PC-3 (cell line): ENCODE measurements around the gene CDKL5.

Source experiments
- EZH2phosphoT487 ChIP-seq: fragments of 300-600 bp; sonication (generic); IDR thresholded peaks from 2 replicates; pipeline ENCODE4 v1.6.1; 2018; ENCODE audit warnings: mild to moderate bottlenecking, antibody characterized with exemption, low read length, borderline replicate concordance
- TF ChIP-seq, protein P1 (sequence below): fragments of 300-600 bp; sonication (generic); conservative IDR thresholded peaks from 2 replicates; pipeline ENCODE4 v1.5.1; 2017; ENCODE audit warnings: antibody characterized with exemption, low read depth, mild to moderate bottlenecking, low read length

DNA sequence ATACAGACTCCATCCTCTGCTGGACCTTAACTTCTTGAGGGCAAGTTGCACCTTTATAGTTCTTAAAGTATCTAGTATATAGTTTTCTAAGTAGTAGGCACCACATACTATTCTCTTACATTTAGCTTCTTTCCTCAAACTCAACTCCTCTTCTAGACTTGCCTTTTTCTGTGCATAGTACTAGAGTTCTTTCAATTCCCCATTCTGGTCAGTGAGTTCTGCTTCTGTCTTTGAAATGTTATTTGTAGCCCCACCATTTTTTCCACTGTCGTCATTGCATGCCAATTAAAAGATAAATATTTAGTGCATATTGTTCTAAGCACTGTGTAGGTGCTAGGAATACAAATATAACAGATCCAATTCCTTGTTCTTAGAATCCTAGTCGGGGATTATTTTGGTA lies 31.6 kb downstream of the CDKL5 start:
- TF ChIP-seq, protein P1, sequence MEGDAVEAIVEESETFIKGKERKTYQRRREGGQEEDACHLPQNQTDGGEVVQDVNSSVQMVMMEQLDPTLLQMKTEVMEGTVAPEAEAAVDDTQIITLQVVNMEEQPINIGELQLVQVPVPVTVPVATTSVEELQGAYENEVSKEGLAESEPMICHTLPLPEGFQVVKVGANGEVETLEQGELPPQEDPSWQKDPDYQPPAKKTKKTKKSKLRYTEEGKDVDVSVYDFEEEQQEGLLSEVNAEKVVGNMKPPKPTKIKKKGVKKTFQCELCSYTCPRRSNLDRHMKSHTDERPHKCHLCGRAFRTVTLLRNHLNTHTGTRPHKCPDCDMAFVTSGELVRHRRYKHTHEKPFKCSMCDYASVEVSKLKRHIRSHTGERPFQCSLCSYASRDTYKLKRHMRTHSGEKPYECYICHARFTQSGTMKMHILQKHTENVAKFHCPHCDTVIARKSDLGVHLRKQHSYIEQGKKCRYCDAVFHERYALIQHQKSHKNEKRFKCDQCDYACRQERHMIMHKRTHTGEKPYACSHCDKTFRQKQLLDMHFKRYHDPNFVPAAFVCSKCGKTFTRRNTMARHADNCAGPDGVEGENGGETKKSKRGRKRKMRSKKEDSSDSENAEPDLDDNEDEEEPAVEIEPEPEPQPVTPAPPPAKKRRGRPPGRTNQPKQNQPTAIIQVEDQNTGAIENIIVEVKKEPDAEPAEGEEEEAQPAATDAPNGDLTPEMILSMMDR: no peak
- TF ChIP-seq EZH2phosphoT487: no peak
